NCI-H345 (cell line): Measurements from ENCODE around the gene AAGAB.
"Not testable (repeated sequence)": the region's sequence is repeated elsewhere in the genome, so short reads cannot be mapped to it uniquely, and the experiment has no call there.

Experiments used
- DNase-seq: peaks from one replicate; lab custom pipeline; 2025; lab: John Stamatoyannopoulos, UW

The AAGAB gene

DNA sequence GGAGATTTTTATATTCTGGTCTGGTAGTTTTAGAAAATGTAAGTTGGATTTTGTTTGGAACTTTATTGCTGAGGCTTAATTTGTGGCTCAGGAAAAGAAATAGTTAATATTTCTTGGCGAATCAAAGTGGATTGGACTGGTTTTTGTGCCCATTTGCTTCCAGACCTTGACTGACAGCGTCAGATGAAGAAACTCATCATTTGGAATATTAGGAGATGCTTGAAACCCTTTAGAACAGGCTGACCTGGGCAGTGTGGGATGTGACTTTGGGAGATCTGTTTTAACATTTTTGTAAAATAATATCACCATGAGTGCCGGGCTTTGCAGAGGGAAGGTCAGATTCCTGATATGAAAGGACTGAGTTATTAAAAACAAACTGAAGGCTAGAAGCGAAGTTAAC, 83.0 kb downstream of the AAGAB start:
- DNase-seq = no peak

DNA sequence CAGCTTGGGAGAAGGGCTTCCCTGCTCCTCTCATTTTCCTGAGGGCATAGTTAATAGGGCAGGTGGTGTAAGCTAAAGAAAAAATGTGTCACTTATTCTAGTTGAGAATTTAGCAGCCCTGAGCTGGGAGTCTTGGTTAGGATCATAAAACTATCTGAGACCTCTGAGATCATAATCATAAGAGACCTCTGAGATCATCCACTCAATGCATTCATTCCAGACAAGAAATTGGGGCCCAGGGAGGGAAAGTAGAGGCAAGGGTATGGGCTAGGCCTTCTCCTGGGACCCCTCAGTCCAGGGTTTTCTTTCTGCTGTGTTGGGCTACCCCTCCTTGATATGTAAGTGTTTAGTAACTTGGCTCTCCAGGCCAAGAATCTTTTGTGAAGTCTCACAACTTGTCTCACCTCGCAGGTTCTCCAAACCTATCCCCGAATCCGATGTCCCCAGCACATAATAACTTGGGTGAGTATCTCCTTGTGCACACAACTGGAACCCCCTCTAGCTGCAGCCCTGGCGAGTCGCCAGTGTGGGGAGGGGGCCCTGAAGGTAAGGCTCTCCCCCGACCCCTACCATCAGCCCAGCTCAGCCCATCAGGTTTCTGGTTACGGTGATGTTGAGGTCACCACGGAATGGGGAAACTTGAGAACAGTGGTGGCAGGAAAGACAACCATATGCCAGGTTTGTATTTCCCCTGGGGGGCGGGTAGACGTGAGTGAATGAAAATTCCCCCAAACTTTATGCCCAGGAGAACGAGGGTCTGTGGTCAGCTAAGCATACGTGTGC, 84.1 kb downstream of the AAGAB start:
- DNase-seq = no peak

DNA sequence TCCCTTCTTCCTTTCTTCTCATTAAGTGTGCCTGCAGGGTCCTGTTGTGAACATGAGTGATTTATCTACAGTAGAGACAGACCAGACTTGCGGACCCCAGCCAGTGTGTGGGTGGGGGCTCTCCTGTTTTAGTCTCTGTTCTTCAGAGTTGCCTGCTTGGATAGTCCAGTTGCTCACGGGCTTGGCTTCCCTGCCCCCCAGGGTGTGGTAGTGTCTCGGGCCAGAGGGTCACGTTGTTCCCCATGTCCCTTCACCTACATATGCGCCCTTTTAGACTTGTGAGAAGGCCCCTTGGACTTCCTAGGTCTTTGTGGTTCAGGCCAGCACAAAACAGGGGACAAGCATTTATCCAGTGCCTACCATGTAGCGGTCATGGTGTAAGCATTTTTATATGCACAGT, 85.8 kb downstream of the AAGAB start:
- no peak for DNase-seq

DNA sequence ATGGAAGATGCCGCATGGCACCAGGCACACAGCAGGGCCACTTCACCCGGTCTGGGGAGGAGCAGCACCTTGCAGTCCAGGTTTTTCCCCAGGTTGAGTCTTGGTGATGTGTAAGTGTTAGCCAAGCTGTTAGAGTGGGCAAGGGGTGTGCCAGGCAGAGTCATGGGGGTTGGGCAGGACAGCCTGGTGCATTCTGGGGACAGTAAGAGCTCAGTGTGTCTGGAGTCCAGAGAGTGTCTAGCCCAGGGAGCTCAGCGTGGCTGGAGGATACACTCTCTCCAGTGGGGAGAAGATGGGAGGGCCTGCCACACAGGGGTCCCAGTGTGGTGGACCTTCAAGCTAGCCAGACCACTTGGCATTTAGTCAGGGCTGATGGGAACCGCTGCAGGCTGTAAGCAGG, 87.4 kb downstream of the AAGAB start:
- DNase-seq = no peak

DNA sequence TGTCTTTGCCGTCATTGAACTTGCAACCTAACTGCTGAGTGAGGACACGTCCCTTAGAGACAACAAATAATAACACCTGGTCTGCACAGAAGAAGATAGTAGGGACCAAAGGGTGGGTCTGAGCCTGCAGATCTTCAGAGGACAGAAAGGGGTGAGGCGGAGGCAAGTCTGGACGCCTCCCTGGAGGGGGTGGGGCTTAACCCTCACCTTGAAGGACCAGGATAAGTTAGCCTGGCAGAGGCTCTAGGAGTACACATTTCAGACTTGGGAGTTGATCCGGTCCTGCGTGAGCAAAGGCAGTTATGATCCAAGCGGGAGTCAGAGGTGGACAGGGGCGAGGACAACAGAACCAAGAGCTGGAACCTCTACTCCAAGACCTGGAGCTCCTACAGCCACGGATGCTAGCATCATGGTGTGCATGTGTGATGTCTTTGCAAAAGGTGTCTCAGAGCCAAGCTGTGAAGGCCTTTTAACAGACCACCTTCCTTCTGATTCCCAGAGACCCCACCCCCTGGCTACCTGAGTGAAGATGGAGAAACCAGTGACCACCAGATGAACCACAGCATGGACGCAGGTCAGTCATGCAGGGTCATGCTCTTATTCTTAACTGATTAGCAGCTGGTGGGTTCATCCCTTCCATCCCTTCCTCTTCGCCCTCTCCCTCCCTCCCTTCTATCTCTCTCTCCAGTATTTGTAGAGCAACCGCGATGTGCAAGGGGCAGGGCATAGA, 88.0 kb downstream of the AAGAB start:
- no peak for DNase-seq

DNA sequence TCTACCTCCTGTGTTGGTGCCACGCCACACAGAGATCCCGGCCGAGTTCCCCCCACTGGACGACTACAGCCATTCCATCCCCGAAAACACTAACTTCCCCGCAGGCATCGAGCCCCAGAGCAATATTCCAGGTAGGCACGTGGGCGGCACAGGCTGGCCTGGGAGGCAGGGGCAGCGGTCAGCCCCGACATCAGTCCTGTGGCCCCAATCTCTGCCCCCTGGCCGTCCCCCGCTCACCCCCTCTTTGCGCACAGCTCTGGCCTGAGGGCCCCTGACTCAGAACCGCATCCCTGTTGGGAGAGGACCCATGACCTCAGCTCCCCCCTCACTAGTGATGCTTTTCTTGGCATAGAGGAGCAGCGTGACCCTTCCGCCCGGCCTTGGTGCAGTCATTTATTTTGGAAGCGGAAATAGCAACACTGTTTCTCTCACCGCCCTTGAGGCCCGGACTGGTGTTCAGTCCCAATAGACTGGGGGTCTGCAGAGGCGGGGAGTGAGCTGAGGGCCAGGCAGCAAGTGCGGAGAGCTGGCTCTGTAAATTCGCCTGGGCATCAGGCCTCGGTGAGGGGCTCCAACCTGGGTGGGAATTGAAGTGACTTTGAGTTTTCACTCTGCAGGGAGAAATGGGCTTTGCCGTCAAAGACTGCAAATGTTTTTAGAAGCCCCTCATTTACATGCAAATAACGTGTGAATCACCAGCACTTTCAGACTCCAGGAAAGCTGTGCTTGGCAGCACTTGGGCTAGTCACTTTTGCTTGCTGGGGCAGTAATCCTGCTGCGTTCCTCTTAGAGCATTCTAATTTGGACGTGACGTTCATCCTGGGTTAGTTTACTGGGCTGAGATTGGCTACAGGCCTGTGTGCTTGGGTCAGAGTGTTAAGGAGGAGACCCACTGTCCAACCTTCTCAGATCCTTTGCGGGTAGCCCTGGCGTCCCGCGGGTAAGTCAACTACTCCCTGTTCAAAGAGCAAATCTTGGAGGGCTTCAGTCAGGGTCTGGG, 88.9 kb downstream of the AAGAB start:
- DNase-seq = no peak

DNA sequence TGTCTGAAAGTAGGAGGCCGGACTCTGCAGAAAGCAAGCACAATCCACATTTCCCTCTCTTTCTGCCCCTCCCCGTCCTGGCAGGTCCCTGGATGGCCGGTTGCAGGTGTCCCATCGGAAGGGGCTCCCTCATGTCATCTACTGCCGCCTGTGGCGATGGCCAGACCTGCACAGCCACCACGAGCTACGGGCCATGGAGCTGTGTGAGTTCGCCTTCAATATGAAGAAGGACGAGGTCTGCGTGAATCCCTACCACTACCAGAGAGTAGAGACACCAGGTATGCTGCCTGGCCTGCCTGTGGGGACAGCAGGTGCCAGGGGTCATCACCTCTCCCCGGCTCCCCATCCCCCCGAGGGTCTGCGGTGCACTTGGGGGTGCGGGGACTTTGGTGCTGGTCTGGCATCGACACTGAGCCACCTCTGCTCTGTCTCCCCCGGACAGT, 89.6 kb downstream of the AAGAB start:
- no peak for DNase-seq

DNA sequence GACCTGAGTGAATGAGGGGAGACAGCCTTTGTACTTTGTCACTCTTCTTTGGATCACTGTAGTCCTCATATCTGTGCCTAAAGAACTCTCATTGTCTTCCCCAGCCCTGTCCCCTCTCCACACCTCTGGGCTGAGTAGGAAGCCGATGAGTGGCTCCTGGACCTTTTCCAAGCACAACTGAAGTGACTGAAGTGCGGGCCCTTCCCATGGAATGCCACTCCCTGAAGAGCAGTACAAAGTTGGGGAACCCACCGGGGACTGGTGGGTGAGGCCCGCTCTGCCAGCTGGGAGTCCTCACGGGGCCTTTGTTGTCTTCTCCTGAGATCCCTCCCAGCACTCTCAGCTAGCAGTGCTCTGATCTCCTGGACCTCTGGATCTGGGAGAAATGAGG, 90.1 kb downstream of the AAGAB start:
- DNase-seq = peak; percentile 7

DNA sequence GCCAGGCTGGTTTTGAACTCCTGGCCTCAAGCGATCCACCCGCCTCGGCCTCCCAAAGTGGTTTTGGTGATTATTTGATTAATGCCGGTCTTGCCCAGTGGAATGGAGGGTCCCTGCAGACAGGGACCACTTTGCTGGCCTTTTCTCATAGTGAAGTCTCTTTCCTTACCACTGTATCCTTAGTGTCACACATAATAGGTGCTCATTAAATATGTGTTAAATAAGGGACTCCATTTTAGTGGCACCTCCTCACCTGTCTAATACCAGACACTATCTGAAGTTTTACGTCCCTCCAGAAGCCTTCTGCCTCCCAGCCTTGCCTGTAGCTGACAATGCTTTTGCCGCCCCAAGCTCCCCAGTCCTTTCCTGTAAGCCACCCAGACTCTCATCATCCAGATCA, 91.3 kb downstream of the AAGAB start:
- no peak for DNase-seq

DNA sequence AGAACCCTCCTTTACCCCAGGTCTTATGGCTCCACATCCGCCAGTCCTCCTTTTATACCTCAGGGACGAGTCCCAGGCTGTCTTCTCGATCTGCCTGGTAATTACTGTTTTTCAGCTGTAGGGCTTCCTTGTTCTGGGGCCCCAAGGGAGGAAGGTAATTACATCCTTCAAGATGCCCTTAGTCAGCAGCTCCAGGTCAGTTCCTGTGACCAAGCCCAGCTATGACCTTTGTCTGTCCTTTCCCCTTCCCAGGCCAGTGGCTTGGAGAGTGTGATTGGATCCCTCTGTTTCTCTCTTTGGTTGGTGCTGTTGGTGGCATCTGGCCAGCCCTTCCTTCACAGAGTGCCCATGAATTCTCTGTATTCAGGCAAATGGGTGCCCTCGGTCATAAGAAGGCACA, 92.6 kb downstream of the AAGAB start:
- no peak for DNase-seq

DNA sequence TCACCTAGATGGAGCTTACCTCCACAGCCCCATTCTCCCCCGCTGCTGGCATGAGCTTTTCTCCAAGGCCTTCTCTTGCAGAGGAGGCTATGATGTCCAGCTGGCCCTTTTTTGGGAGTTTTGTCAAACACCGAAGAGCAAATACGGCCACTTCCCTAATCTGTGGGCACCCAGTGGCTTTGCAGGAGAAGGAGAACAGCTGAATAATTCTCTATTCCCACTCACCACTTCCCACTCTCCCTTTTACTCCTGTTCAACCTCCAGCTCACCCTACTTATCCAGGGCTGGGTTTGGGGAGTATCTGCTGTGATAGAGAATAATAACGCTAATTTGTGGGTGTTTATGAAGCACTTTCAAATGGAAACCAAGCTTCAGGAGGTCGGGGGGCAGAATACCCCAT, 93.0 kb downstream of the AAGAB start:
- no peak for DNase-seq

DNA sequence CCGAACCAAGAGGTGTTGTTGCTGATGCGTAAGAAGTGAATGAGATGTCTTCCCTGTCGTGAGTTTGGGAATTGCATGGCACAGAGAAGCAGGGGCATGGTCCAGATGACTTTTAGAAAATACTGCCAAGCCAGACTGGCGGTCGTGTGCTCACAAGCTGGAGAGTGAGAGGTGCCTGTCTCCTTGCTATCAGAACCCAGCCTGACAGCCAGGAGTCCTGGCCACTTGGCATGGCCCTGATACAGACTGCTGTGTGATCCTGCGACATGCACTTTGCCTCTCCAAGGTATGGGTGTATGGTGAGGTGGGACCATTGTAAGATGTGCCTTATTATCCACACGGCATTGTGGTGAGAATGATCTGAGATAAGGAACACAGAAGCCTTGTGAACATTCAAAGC, 96.1 kb downstream of the AAGAB start:
- no peak for DNase-seq

DNA sequence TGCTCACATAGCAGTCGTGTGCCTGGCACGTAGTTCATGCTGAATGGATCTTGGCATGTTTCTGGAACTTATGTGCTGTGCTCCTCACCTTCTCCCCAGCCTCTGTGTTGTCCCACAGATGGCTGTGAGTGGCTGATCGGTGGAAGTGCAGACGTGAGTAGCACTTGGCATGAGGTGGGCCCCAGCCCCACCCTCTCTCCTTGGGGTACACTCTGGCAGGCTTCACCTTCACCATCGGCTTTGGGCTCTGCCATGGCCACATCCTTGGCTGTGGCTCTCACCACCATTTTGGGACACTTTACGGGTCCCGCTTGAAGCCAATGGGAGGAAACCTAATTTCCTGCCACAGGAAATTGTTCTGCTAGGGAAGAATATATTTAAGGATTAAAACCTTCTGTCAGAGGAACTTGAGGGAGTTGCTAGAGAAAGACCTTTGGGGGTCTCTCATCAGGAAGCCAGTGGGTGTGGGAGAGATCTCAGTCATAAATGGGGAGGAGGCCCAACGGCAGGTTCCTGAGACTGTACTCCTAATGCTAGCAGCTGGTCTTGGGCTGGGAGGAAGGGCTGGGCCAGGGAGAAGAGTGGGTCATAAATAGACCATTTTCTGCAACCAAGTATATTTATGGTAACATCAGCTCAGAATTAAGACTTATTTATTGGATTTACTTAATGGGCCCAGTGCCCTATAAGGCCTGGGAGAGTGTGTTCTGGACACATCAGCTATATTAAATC, 96.8 kb downstream of the AAGAB start:
- DNase-seq = no peak

DNA sequence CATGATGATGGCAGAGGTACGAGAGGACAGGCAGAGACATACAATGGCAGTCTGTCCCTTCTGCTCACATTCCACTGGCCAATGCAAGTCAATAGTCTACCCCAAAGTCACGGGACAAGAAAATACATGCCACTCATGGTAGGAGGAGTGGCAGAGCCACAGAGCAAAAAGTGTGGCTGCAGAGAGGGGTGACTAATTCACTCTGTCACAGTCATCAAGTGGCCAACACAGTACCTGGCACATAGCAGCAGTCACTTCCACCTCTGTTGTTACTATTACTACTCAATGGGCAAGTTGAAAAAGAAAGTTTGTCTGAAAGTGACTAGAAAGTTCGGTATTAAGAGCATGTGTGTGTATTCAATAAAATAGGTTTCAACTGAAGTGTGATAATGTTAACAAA, 97.6 kb downstream of the AAGAB start:
- DNase-seq = no peak

DNA sequence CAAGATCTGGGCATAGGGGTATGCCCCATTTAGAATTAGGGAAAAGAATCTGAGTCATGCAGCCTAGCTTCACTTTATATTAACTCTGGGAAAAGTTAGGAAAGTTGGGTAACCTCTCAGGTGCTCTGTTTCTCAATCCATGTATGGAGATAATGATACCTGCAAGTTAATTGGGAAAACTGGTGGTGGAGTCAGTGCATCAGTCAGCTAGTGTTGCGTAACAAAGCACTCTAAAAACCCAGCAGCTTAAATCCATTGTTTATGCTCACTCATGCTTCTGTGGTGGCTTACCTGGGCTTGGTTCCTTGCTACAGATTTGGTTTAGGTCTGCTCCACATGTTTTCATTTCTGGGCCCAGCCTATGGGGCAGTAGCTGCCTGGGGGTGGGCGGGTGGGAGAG, 98.0 kb downstream of the AAGAB start:
- no peak for DNase-seq

DNA sequence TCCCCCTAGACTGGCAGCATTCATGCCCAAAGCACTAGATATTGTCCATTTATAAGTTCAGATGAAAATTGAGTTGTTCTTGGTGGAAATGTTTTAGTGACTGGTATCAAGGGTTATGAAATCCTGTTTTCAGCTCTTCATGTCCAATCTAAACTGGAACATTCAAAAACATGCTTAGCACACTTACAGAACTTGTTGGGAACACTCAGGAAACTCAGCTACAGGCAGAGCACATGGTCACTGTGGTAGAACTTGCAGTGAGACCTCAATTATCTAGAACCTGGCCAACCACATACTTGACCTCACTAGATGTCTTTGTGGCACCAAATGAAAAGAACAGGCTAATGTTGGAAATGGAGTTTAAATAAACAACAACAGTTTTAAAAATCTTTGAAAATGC, 100.2 kb downstream of the AAGAB start:
- no peak for DNase-seq

DNA sequence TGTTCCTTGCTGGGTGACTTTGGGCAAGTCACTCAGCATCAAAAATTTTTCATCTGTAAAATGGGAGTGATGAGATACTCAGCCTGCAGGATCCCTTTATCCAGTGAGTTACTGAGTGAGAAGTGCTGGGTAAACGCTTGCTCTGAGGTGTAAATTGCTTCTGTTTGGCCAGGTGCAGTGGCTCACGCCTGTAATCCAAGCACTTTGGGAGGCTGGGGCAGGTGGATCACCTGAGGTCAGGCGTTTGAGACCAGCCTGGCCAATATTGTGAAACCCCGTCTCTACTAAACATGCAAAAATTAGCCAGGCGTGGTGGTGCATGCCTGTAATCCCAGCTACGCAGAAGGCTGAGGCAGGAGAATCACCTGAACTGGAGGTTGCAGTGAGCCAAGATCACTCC, 101.4 kb downstream of the AAGAB start:
- DNase-seq = not testable (repeated sequence)

DNA sequence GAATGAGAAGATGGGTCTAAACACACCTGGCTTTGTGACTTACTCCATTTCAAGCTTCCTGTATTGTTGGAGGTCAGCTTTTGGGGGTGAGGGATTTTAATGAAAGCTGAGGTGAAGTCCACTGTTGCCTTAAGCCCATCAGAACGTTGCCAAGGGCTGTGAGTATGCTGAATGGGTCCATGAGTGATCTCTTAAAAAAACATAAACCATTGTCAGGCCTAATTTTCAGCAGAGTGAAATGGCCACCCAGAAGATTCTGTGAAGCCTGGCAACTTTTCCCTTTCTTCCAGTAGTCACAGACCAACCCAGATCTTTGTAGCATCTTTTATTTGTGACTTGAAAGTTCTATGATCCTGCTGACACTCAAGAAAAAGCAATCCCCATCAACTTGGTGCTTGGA, 102.0 kb downstream of the AAGAB start:
- DNase-seq = no peak
